ENCODE results near the gene PCLO.
"Not testable (repeated sequence)": the region's sequence is repeated elsewhere in the genome, so short reads cannot be mapped to it uniquely, and the experiment has no call there.

Gene PCLO

DNA sequence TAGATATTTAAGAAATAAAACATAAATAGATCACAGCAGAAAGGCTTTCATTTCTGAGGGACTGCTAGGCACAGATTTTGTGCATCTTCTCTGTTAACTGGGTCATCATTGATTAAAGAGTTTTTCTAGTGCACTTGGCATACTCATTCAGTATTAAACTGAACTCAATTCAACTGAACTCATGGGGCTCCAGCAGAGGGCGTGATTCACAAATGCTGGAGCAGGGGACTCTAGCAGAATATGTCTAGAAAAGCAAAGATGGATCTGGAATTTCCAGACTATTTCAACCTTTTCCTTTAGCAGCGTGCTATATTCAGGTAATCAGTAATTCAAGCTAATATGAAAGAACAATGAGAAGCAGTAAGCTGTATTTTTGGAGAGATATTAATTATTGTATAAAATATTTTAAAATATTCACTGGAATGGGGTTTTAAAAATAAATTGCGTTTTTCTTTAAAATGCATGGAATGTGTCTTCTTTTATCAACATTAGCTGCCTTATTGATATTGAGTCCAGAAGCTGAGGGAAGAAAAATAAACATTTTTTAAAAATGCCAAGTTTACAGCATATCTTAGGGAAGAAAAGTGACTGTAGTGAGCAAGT lies 422.3 kb downstream of the PCLO start:
- no peak for DNase-seq (ENCODE audit: low read depth in 2 of 2, low spot score in 1 of 2)

DNA sequence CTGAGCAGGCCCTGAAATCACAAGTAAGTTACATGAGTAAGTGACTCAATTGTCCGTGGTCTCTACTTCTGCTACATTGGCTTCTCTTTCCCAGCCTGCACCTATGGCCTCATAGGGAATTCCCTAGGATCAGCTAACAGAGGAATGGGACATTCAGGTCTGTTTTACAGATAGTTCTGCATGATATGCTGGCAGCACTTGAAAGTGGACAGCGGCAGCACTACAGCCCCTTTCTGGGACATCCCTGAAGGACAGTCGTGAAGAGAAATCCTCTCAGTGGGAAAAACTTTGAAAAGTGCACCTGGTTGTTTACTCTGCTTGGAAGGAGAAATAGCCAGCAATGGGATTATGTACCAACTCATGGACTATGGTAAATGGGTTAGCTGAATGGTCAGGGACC lies 426.1 kb downstream of the PCLO start:
- DNase-seq (ENCODE audit: low read depth in 2 of 2, low spot score in 1 of 2), result no peak

DNA sequence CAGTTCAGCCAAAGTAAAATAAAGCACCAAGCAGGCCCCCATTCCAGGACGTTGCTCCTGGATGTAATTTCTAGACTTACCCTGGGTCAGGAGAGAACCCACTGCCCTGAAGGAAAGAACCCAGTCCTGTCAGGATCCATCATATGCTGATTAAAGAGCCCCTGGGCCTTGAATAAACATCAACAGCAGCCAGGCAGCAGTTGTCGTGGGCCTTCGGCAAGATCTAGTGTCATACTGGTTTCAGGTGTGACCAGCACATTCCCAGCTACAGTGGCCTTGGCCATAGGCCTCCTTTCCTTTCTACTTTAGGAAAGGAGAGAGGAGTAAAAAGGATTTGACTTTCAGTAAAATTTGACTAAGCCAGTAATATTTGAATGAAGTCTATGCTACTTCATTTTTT lies 430.0 kb downstream of the PCLO start:
- DNase-seq (ENCODE audit: low read depth in 2 of 2, low spot score in 1 of 2), result no peak

DNA sequence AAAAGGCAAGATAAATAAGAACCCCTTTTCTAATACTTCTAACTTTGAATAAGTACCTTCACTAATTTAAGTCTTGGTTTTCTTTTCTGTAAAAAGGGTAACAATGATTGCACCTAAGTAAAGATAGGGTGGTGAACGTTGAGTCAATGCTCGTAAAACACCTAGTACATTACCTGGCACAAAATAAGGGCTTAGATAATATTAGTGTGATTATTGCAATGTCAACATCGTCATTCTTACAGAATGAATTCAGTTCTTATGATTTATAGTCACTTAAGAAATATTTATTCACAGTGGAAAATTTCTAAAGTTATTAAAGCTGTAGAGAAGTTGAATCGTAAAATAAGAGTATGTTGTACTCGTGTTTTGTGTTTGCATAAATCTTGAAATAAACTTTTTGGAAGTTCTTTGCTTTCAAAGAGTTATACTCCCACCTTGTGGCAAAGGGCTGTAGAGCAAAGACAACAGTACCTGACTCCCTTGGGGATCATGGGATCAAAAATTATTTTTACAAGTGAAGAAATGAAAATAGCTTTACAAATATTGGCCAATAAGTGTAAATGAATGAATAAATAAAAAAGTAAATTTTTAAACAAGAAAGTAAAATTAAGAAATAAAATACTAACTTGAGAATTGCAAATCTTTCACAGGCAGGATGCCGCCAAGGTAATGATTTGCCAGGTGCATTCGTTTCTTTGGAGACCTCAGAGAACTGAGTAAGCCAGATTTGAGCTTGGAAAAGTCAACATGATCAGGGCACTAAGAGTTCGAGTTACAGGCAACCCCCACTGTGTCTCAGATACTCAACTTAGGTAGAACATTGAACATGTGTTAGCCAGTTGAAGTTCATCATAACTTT lies 433.3 kb downstream of the PCLO start:
- DNase-seq (ENCODE audit: low read depth in 2 of 2, low spot score in 1 of 2), result no peak

DNA sequence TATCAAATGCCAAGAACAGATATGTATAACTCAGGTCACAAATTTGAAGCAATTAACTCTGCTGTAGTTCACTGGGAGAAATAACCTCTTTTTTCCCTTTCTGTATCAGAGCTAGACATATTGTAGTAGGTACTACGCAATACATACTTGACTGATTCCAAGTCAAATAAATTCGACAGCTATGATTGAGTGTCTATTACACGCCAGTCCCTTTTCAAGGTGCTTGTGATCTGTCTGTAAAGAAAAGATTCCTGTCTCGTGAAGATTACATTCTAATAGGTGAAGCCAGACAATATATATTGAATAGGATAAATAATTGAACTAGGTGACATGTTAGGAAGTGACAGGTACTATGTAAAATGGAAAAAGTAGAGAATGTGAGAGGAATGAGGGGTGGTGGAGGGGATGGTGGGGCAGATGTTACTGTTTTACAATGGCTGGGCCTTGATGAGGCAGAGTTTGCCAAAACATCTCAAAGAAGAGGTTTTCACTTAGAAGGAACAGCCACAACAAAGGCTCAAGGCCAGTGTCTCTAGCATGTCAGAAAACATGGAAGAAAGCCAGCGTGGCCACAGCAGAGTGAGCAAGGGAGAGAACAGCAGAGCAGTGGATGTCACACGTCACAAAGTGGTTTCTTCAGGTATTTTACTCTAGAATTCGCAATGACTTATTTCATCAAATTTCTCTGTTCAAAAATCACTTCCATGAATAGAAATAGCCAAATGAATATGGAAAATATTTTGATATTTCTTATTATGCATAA lies 436.5 kb downstream of the PCLO start:
- no peak for DNase-seq (ENCODE audit: low read depth in 2 of 2, low spot score in 1 of 2)

DNA sequence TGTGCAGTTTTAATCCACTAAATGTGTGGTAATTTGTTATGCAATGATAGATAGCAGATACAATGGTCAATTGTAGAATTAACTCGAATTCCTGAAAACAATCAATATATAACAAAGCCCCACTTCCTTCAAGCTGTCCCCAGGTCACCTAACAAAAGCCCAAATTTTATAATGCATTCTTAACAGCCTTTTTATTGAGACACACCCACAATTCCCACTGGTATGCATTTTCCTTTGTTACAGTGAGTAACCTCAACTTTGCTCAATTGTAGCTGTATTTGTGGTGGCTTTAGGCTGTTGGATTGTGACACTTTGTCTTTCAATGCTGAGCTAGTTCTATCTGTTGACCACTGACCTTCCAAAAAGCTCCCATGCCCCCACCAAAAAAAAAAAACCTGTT lies 439.3 kb downstream of the PCLO start:
- DNase-seq (ENCODE audit: low read depth in 2 of 2, low spot score in 1 of 2), result no peak

DNA sequence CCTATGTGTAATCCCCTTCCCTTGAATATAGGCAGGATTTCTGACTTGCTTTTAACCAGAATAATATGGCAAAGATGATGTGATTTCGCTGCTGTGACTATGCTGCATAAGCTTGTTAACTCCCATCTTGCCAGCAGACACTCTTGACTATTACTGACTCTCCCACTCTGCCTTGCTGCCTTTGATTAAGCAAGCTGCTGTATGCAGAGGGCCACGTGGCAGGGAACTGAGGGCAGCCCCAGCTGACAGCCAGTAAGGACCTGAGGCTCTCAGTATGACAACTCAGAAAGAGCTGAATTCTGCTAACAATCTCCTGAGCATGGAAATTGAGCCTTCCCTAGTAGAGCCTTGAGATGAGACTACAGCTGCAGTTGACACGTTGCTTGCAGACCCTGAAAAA lies 439.7 kb downstream of the PCLO start:
- DNase-seq (ENCODE audit: low read depth in 2 of 2, low spot score in 1 of 2), result no peak

DNA sequence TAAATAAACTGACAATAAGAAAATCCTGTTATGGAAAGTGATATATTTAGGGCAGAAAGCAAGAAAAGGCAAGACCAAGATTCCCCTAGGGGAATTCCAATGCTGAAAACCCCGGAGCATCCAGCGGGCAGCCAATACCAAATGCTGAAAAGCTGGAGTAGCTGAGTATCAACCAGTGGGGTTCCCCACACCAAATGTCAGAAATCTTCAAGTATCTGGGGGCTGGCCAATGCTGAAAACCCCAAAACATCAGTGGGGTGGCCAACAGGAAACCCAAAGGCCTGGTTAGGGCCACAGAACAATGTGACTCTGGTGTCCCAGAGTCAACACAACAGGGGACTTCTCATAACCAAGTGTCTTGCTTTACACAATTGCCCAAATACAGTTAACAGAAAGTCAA lies 447.3 kb downstream of the PCLO start:
- DNase-seq (ENCODE audit: low read depth in 2 of 2, low spot score in 1 of 2), result no peak

DNA sequence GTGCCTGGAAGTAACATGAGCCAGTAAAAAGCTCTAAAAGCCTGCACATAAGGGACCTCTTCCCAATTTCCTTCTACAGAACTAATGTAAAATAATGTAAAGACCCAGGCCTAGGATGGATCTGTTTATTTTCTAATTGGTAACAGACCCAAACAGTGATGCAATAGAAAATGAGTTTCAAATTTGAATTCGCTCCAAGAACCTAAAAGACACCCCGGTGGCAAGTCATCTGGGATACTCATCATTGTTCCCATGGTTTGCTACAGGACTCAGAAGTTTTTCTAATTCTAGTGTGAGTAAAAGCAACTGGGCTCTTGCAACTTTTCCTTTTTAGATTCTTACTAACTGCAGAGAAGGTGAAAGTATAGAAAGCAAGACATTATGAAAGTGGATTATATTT lies 447.8 kb downstream of the PCLO start:
- DNase-seq (ENCODE audit: low read depth in 2 of 2, low spot score in 1 of 2), result no peak

DNA sequence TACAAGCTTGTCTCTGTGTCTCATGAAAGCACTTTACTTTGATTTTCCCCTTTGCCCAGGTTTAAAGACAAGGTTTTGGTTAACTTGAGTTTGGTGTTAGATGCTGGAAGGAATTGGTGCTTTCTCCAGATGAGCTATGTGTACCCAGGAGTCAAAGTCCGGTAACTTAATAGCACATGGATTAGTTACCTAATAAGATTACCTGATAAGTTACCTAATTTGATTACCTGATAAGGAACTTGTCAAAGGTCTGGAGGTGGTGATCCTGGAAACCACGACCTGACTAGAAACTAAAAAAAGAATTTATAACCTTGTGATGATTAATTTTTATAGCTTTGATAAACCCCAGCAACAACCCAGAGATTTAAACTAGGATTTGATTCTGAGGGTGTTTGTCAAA lies 449.2 kb downstream of the PCLO start:
- no peak for DNase-seq (ENCODE audit: low read depth in 2 of 2, low spot score in 1 of 2)

DNA sequence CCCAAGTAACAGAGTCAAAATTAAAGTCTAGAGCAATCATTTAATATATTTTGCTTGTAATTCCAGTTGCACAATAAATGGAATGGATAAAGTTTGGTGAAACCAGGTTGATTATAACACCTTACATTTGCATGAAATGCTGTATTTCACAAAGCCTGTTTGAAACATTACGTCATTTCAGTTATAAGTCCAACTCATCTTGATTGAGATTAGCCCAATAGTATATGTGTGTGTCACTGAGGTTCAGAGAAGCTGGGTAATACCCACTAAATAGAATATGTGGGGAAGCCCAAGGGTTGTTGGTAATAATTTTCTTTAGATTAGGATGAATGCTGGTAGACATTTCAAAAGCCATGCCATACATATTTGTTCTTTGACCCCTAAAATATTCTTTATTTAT lies 456.3 kb downstream of the PCLO start:
- not testable (repeated sequence) for DNase-seq (ENCODE audit: low read depth in 2 of 2, low spot score in 1 of 2)

DNA sequence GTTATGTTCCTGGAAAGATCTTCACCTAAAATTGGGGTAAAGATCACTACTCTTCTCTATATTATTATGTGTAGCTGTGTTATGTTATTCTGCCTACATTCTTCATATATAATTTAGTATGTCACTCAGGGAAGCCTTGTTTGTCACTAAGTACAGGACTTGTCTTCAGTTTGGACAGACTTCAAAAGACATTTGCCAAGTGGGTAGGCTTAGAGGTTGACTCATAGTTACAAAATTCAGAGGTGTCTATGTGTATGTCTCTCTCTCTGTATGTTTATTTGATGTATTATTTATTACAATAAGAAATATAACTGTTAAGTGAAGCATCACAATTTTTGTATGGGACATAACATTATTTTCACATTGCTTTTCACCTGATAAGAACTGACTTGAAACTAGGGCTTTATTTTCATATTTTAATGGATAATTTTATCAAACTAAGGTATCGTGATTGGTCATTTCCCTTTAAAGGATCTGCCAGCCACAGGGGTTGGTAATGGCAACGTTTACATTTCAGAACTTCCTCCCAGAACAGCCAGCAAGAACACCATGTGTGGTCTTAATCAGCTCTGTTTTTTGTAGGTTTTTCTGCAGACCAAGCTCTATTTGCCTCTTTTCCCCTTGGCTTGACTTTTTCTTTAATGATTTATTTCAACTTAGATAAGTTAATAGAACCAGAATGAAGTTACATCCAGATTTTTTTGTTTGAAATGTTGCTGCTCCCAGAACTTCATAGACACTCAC lies 457.0 kb downstream of the PCLO start:
- DNase-seq (ENCODE audit: low read depth in 2 of 2, low spot score in 1 of 2), result no peak

DNA sequence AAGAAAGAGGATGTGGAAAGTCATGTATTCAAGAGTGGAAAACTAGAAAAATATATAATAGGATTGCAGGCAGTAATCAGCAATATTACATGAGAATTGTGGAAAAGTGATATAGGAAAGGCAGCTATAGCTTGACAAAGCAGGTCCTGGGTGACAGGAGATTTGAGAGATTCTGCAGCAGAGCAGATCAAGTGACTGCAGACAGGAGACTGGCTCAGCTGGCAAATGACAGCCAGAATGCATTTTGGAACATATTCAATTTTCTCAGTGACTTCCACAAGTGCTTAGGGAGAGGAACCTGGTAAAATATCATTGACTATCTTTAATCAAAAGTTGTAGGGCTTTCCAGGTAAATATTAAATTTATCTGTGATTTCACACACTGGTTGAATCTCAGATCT lies 458.6 kb downstream of the PCLO start:
- DNase-seq (ENCODE audit: low read depth in 2 of 2, low spot score in 1 of 2), result no peak
